ENCODE results near the gene WWC1. TPM values are rescaled to one million over a fixed set of nuclear protein-coding genes. Genes with fewer than 3 reads are reported as not detected.
A peak's percentile ranks its signal among the peaks of the same experiment; 100 is the strongest.

WWC1 gene
- total RNA-seq, 1 experiment from 2014 or later = 52.6 TPM

- H4K20me1 ChIP-seq (ENCODE audit: insufficient read depth) = no peaks in the 10 kb centered on the region
- DNase-seq (ENCODE audit: low read depth, low spot score) (no peak), ATAC-seq (no peak)
- no peak overlapping the region for H3K27ac ChIP-seq (ENCODE audit: low read depth, low read length)
- no peak overlapping the region for H3K4me3 ChIP-seq (replicated peaks in 1 of 2; ENCODE audit: low read depth in 1 of 2, low read length in 2 of 2)
- H3K4me1 ChIP-seq (ENCODE audit: control insufficient read depth in 1 of 2, insufficient read depth in 2 of 2, low read length in 2 of 2) = peaks cover 20 to 36% of the 10 kb centered on the region in 2 experiments; a peak in 3 of 4 replicates
- intact Hi-C loops (cut with micrococcal nuclease) = no loop called here
- H3K27me3 ChIP-seq (ENCODE audit: insufficient read depth, low read length) = no peaks in the 10 kb centered on the region
- no peak overlapping the region for H3K4me2 ChIP-seq (ENCODE audit: low read length)
- TSS peak; percentile 29 for BruUV-seq (replicated peaks)
- peaks cover 3 to 4% of the 10 kb centered on the region in 2 experiments; a peak in 1 of 4 replicates for H3K36me3 ChIP-seq (ENCODE audit: control insufficient read depth in 1 of 2, insufficient read depth in 2 of 2, low read length in 2 of 2)
- H3K9me3 ChIP-seq (ENCODE audit: control insufficient read depth in 1 of 2, insufficient read depth in 1 of 2, low read depth in 1 of 2, low read length in 2 of 2) = no peaks in the 10 kb centered on the region
- no peak overlapping the region for H3K9ac ChIP-seq (ENCODE audit: low read length)
- no peaks in the 10 kb centered on the region for H3K9me2 ChIP-seq (ENCODE audit: insufficient read depth)
- ChIA-PET RAD21 (ENCODE audit: low non-redundant PET in 1 of 2, low total read pairs in 2 of 2, uncharacterized antibody in 2 of 2, unreplicated experiment in 2 of 2) (no interaction called here), POLR2A (no interaction called here), CTCF (no interaction called here)
- no peak overlapping the region for H2AFZ ChIP-seq (ENCODE audit: low read depth, low read length, poor library complexity, severe bottlenecking)
- TF ChIP-seq YY1 (IDR thresholded peaks at IDR 0.05; ENCODE audit: extremely low read depth, insufficient replicate concordance, low read depth, low read length) (no peak), ZFX (IDR thresholded peaks at IDR 0.05) (no peak), ZBTB33 (IDR thresholded peaks at IDR 0.05; ENCODE audit: extremely low read depth, insufficient replicate concordance, low read length) (no peak), EZH2 (IDR thresholded peaks at IDR 0.05) (no peak), TCF7L2 (IDR thresholded peaks at IDR 0.05; ENCODE audit: borderline replicate concordance, extremely low read depth, insufficient read depth, insufficient read length) (no peak), EGR1 (IDR thresholded peaks at IDR 0.05; ENCODE audit: low read depth) (no peak), JUND (IDR thresholded peaks at IDR 0.05) (no peak), EZH2phosphoT487 (IDR thresholded peaks at IDR 0.05; ENCODE audit: borderline replicate concordance) (no peak), CBX3 (IDR thresholded peaks at IDR 0.05; ENCODE audit: low read depth) (no peak), MAX (IDR thresholded peaks at IDR 0.05) (no peak), CTCF (IDR thresholded peaks at IDR 0.05 in 2 of 3, conservative IDR thresholded peaks at IDR 0.05 in 1 of 3; ENCODE audit: borderline replicate concordance in 1 of 3, insufficient read depth in 1 of 3, low read depth in 2 of 3, low read length in 2 of 3) (no peak), SRF (IDR thresholded peaks at IDR 0.05; ENCODE audit: low read depth) (no peak), SIN3A (IDR thresholded peaks at IDR 0.05; ENCODE audit: low read depth) (no peak), POLR2AphosphoS5 (IDR thresholded peaks at IDR 0.05; ENCODE audit: low read depth, low read length) (no peak), POLR2A (IDR thresholded peaks at IDR 0.05; ENCODE audit: borderline replicate concordance, extremely low read depth, insufficient read depth, insufficient read length) (no peak), ELF1 (IDR thresholded peaks at IDR 0.05; ENCODE audit: borderline replicate concordance, low read depth) (no peak), ZNF274 (IDR thresholded peaks at IDR 0.05; ENCODE audit: low read depth, low read length) (no peak)
- no peaks in the 10 kb centered on the region for H3K79me2 ChIP-seq (ENCODE audit: insufficient read depth, low read length)
Measured at GRCh38 chr5:168400429-168401220, 109.2 kb downstream of the WWC1 start.
